KMS-11 (cell line): ENCODE measurements around the gene FOXP4.

ENCODE experiments used
- H2AFZ ChIP-seq: fragments of 200-600 bp; sonication (generic); 2 replicates; pipeline ENCODE4 v1.6.1; 2016; ENCODE audit warnings: antibody characterized with exemption, mixed run types, low read depth
- H3K27ac ChIP-seq: fragments of 200-600 bp; sonication (generic); 2 replicates; pipeline ENCODE4 v1.6.1; 2016; ENCODE audit warnings: mild to moderate bottlenecking, mixed run types
- H3K27me3 ChIP-seq: fragments of 200-600 bp; sonication (generic); 2 replicates; pipeline ENCODE4 v1.6.1; 2017; ENCODE audit warnings: mild to moderate bottlenecking, low read depth, mixed run types, moderate library complexity; ENCODE audit not compliant: insufficient read depth
- H3K36me3 ChIP-seq: fragments of 200-600 bp; sonication (generic); 2 replicates; pipeline ENCODE4 v1.6.1; 2017; ENCODE audit warnings: mild to moderate bottlenecking, mixed run types; ENCODE audit not compliant: insufficient read depth
- H3K4me1 ChIP-seq: fragments of 200-600 bp; sonication (generic); 2 replicates; pipeline ENCODE4 v1.6.1; 2016; ENCODE audit warnings: mild to moderate bottlenecking, low read depth, mixed run types; ENCODE audit not compliant: poor library complexity, severe bottlenecking
- H3K4me2 ChIP-seq: fragments of 200-600 bp; sonication (generic); 2 replicates; pipeline ENCODE4 v1.7.0; 2016; ENCODE audit warnings: mild to moderate bottlenecking, mixed run types
- H3K4me3 ChIP-seq: fragments of 200-600 bp; sonication (generic); IDR thresholded peaks from 2 replicates; pipeline ENCODE4 v1.6.1; 2017; ENCODE audit warnings: low read depth, low read length, mixed read lengths; ENCODE audit not compliant: insufficient read depth
- H3K79me2 ChIP-seq: fragments of 200-600 bp; sonication (generic); 2 replicates; pipeline ENCODE4 v1.6.1; 2016; ENCODE audit warnings: low read depth, mixed run types; ENCODE audit not compliant: insufficient read depth
- H3K9ac ChIP-seq: fragments of 200-600 bp; sonication (generic); 2 replicates; pipeline ENCODE4 v1.6.1; 2016; ENCODE audit warnings: mild to moderate bottlenecking, mixed run types
- H4K20me1 ChIP-seq: fragments of 200-600 bp; sonication (generic); 2 replicates; pipeline ENCODE4 v1.6.1; 2016; ENCODE audit warnings: mild to moderate bottlenecking, mixed run types; ENCODE audit not compliant: insufficient read depth
- CTCF ChIP-seq: fragments of 200-600 bp; sonication (generic); conservative IDR thresholded peaks from 2 replicates; pipeline ENCODE4 v1.6.1; 2017; ENCODE audit warnings: low read depth, mild to moderate bottlenecking, antibody characterized with exemption, low read length, moderate library complexity, mixed read lengths

FOXP4 gene

GRCh38 chr6:41593839-41594238 is 47.7 kb downstream of the FOXP4 start:
- Histone ChIP-seq H3K4me3 (no peak overlapping the region), H3K27me3 (no peaks in the 10 kb centered on the region), H3K36me3 (no peaks in the 10 kb centered on the region), H3K4me1 (no peaks in the 10 kb centered on the region), H3K27ac (no peak overlapping the region), H2AFZ (no peak overlapping the region), H3K9ac (no peak overlapping the region), H3K79me2 (no peaks in the 10 kb centered on the region), H3K4me2 (no peak overlapping the region), H4K20me1 (no peaks in the 10 kb centered on the region)
- TF ChIP-seq CTCF = no peak

GRCh38 chr6:41594326-41594725 is 48.1 kb downstream of the FOXP4 start:
- Histone ChIP-seq H3K27ac (no peak overlapping the region), H3K79me2 (no peaks in the 10 kb centered on the region), H3K36me3 (no peaks in the 10 kb centered on the region), H3K9ac (no peak overlapping the region), H2AFZ (no peak overlapping the region), H3K4me3 (no peak overlapping the region), H3K4me1 (no peaks in the 10 kb centered on the region), H4K20me1 (no peaks in the 10 kb centered on the region), H3K4me2 (no peak overlapping the region), H3K27me3 (no peaks in the 10 kb centered on the region)
- TF ChIP-seq CTCF = no peak

- H3K36me3 ChIP-seq = no peaks in the 10 kb centered on the region
- no peak for TF ChIP-seq CTCF
- no peaks in the 10 kb centered on the region for H4K20me1 ChIP-seq
- H3K9ac ChIP-seq = no peak overlapping the region
- no peaks in the 10 kb centered on the region for H3K27me3 ChIP-seq
- no peak overlapping the region for H3K4me2 ChIP-seq
- no peak overlapping the region for H3K4me3 ChIP-seq
- no peaks in the 10 kb centered on the region for H3K4me1 ChIP-seq
- H3K79me2 ChIP-seq = no peaks in the 10 kb centered on the region
- no peak overlapping the region for H2AFZ ChIP-seq
- H3K27ac ChIP-seq = no peak overlapping the region
Observed at GRCh38 chr6:41594766-41595165, 48.6 kb downstream of the FOXP4 start.

GRCh38 chr6:41595166-41595565 is 49.0 kb downstream of the FOXP4 start:
- H3K79me2 ChIP-seq = no peaks in the 10 kb centered on the region
- no peak overlapping the region for H2AFZ ChIP-seq
- no peaks in the 10 kb centered on the region for H3K27me3 ChIP-seq
- no peaks in the 10 kb centered on the region for H3K4me1 ChIP-seq
- TF ChIP-seq CTCF = no peak
- H4K20me1 ChIP-seq = no peaks in the 10 kb centered on the region
- H3K27ac ChIP-seq = no peak overlapping the region
- H3K9ac ChIP-seq = no peak overlapping the region
- H3K4me3 ChIP-seq = no peak overlapping the region
- no peak overlapping the region for H3K4me2 ChIP-seq
- no peaks in the 10 kb centered on the region for H3K36me3 ChIP-seq
